Loucy (cell line): Measurements from ENCODE around the gene DISP3.

Experiments
- H2AFZ ChIP-seq: fragments of 200-600 bp; sonication (generic); 2 replicates; pipeline ENCODE4 v1.6.0; 2016; ENCODE audit warnings: antibody characterized with exemption, mild to moderate bottlenecking, low read length, moderate library complexity
- H3F3A ChIP-seq: fragments of 200-600 bp; 2 replicates; pipeline ENCODE4 v1.6.0; 2016; ENCODE audit warnings: antibody characterized with exemption, low read depth, mild to moderate bottlenecking
- H3K27me3 ChIP-seq: fragments of 200-600 bp; sonication (generic); 2 replicates; pipeline ENCODE4 v1.6.1; 2014; ENCODE audit warnings: low read length, mild to moderate bottlenecking; ENCODE audit not compliant: insufficient read depth, poor library complexity, severe bottlenecking
- H3K36me3 ChIP-seq: fragments of 200-600 bp; sonication (generic); 2 replicates; pipeline ENCODE4 v1.6.1; 2016; ENCODE audit warnings: low read length; ENCODE audit not compliant: insufficient read depth
- H3K4me1 ChIP-seq: fragments of 200-600 bp; sonication (generic); 2 replicates; pipeline ENCODE4 v1.5.1; 2014; ENCODE audit warnings: low read length, mild to moderate bottlenecking; ENCODE audit not compliant: insufficient read depth, poor library complexity, severe bottlenecking
- H3K4me2 ChIP-seq: fragments of 200-600 bp; sonication (generic); 2 replicates; pipeline ENCODE4 v1.6.0; 2014; ENCODE audit warnings: antibody characterized with exemption, low read length, low read depth, mild to moderate bottlenecking; ENCODE audit not compliant: poor library complexity, severe bottlenecking
- H3K4me3 ChIP-seq: fragments of 200-600 bp; sonication (generic); 2 replicates; pipeline ENCODE4 v1.5.1; 2014; ENCODE audit warnings: low read length, mild to moderate bottlenecking, mixed read lengths; ENCODE audit not compliant: poor library complexity, severe bottlenecking
- H3K79me2 ChIP-seq: fragments of 200-600 bp; sonication (generic); 2 replicates; pipeline ENCODE4 v1.6.1; 2014; ENCODE audit warnings: low read length; ENCODE audit not compliant: insufficient read depth
- H3K9ac ChIP-seq: fragments of 200-600 bp; sonication (generic); 2 replicates; pipeline ENCODE4 v1.6.0; 2014; ENCODE audit warnings: mild to moderate bottlenecking, low read depth, low read length, moderate library complexity; ENCODE audit not compliant: poor library complexity, severe bottlenecking
- H3K9me2 ChIP-seq: fragments of 200-600 bp; sonication (generic); replicated peaks from 2 replicates; pipeline ENCODE4 v1.6.1; 2016; ENCODE audit warnings: low read depth, low read length, mixed read lengths
- H3K9me3 ChIP-seq: fragments of 200-600 bp; sonication (generic); 2 replicates; pipeline ENCODE4 v1.6.1; 2014; ENCODE audit warnings: mild to moderate bottlenecking, antibody characterized with exemption, low read length, low read depth; ENCODE audit not compliant: insufficient read depth
- H4K20me1 ChIP-seq: fragments of 200-600 bp; sonication (generic); 2 replicates; pipeline ENCODE4 v1.6.0; 2014; ENCODE audit warnings: antibody characterized with exemption, low read length, mild to moderate bottlenecking; ENCODE audit not compliant: insufficient read depth, poor library complexity, severe bottlenecking
- CTCF ChIP-seq: fragments of 200-600 bp; sonication (generic); conservative IDR thresholded peaks from 2 replicates; pipeline ENCODE4 v1.5.1; 2014; ENCODE audit warnings: mild to moderate bottlenecking, antibody characterized with exemption, low read length
- EZH2phosphoT487 ChIP-seq: fragments of 200-600 bp; IDR thresholded peaks from 2 replicates; pipeline ENCODE4 v1.6.1; 2018; ENCODE audit warnings: antibody characterized with exemption, mild to moderate bottlenecking, moderate library complexity, borderline replicate concordance

DISP3 gene

GRCh38 chr1:11543392-11543791, 64.4 kb downstream of the DISP3 start:
- Histone ChIP-seq H3K4me1 (no peaks in the 10 kb centered on the region), H3K4me2 (no peak overlapping the region), H3F3A (no peaks in the 10 kb centered on the region), H3K36me3 (no peaks in the 10 kb centered on the region), H3K4me3 (no peak overlapping the region), H3K27me3 (no peaks in the 10 kb centered on the region), H3K9me2 (no peaks in the 10 kb centered on the region), H4K20me1 (no peaks in the 10 kb centered on the region), H3K9me3 (no peaks in the 10 kb centered on the region), H2AFZ (no peak overlapping the region), H3K9ac (no peak overlapping the region), H3K79me2 (no peaks in the 10 kb centered on the region)
- TF ChIP-seq EZH2phosphoT487, result no peak
- TF ChIP-seq CTCF, result no peak

GRCh38 chr1:11543796-11544195, 64.8 kb downstream of the DISP3 start:
- no peaks in the 10 kb centered on the region for H3K36me3 ChIP-seq

GRCh38 chr1:11546456-11546855, 67.5 kb downstream of the DISP3 start:
- Histone ChIP-seq H3K4me1 (no peaks in the 10 kb centered on the region), H3K27me3 (no peaks in the 10 kb centered on the region), H3K4me3 (no peak overlapping the region), H3K9ac (no peak overlapping the region), H3K4me2 (no peak overlapping the region), H3K36me3 (no peaks in the 10 kb centered on the region), H3F3A (no peaks in the 10 kb centered on the region), H3K9me2 (no peaks in the 10 kb centered on the region), H3K79me2 (no peaks in the 10 kb centered on the region), H2AFZ (no peak overlapping the region), H3K9me3 (no peaks in the 10 kb centered on the region), H4K20me1 (no peaks in the 10 kb centered on the region)
- TF ChIP-seq CTCF (no peak), EZH2phosphoT487 (no peak)

More at GRCh38 chr1:11543796-11544195, 64.8 kb downstream of the DISP3 start:
- Histone ChIP-seq H3K9ac (no peak overlapping the region), H4K20me1 (no peaks in the 10 kb centered on the region), H3K9me3 (no peaks in the 10 kb centered on the region), H3K9me2 (no peaks in the 10 kb centered on the region), H2AFZ (no peak overlapping the region), H3K4me1 (no peaks in the 10 kb centered on the region), H3K79me2 (no peaks in the 10 kb centered on the region), H3F3A (no peaks in the 10 kb centered on the region), H3K4me2 (no peak overlapping the region), H3K4me3 (no peak overlapping the region), H3K27me3 (no peaks in the 10 kb centered on the region)
- TF ChIP-seq EZH2phosphoT487 (no peak), CTCF (no peak)
